SK-N-SH (cell line): Measurements from ENCODE around the gene STIM2.

Source experiments
- CTCF ChIP-seq: fragments of 200-600 bp; sonication (generic); IDR thresholded peaks from 2 replicates; pipeline ENCODE4 v1.6.1; 2017; ENCODE audit warnings: antibody characterized with exemption, mild to moderate bottlenecking, moderate library complexity
- EP300 ChIP-seq, 2 experiments: IDR thresholded peaks; 2 replicates each; pipeline versions ENCODE4 v1.4.0 to v1.6.1; 2012; ENCODE audit warnings: borderline replicate concordance in 1 of 2, low read depth in 1 of 2, low read length in 1 of 2
- EZH2phosphoT487 ChIP-seq: fragments of 200-600 bp; sonication (generic); IDR thresholded peaks from 2 replicates; pipeline ENCODE4 v1.6.1; 2017; ENCODE audit warnings: low read depth, mixed run types, mild to moderate bottlenecking, antibody characterized with exemption, moderate library complexity, borderline replicate concordance
- MXI1 ChIP-seq: IDR thresholded peaks from 2 replicates; pipeline ENCODE4 v1.6.1; 2012; ENCODE audit warnings: mild to moderate bottlenecking, low read depth, low read length, improper control_type of control experiment
- YY1 ChIP-seq: IDR thresholded peaks from 2 replicates; pipeline ENCODE4 v1.4.0; 2012; ENCODE audit warnings: low read depth, mild to moderate bottlenecking

- no peak for TF ChIP-seq CTCF
- TF ChIP-seq YY1, result no peak
- TF ChIP-seq EZH2phosphoT487, result no peak
- no peak for TF ChIP-seq MXI1
- no peak for TF ChIP-seq EP300 (IDR thresholded peaks at IDR 0.05; ENCODE audit: borderline replicate concordance in 1 of 2, low read depth in 1 of 2, low read length in 1 of 2)
Observed at GRCh38 chr4:26987191-26987590, 126.5 kb downstream of the STIM2 start.
